GM12865 (cell line): ENCODE data around the gene CMAS.
"Not testable (repeated sequence)": the region's sequence is repeated elsewhere in the genome, so short reads cannot be mapped to it uniquely, and the experiment has no call there.

Source experiments
- DNase-seq: peaks from one replicate; pipeline ENCODE4 v3.0.0; 2010; ENCODE audit warnings: low read depth
- H3K4me3 ChIP-seq: 2 replicates; pipeline ENCODE4 v1.5.1; 2011; ENCODE audit warnings: mild to moderate bottlenecking, low read depth, low read length, control low read depth
- CTCF ChIP-seq: IDR thresholded peaks from 2 replicates; pipeline ENCODE4 v1.5.1; 2011; ENCODE audit warnings: low read length, control low read depth, low read depth, inconsistent platforms; ENCODE audit not compliant: insufficient read depth; ENCODE audit errors: missing control alignments

CMAS gene

GRCh38 chr12:22014783-22015144, 31.3 kb upstream of the CMAS start:
- H3K4me3 ChIP-seq, result no peak overlapping the region
- TF ChIP-seq CTCF, result no peak
- no peak for DNase-seq

DNA sequence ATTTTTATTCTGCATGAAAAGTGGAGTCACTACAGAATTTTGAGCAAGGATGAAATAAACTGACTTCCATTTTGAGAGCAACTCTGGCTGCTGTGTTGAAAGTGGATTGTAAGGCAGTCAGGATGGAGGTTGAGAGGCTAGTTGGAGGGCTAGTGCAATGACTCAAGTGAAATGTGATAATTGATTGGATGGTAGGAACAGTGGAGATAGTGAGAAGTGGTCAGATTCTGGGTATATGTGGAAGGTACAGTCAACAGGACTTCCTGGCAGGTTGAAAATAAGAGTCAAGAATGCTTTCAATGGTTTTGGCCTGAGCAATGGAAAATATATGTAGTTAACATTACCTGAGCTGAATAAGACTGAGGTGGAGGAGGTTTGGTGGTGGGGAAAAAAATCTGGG, 29.0 kb upstream of the CMAS start:
- DNase-seq, result no peak
- TF ChIP-seq CTCF, result no peak
- H3K4me3 ChIP-seq, result no peak overlapping the region

DNA sequence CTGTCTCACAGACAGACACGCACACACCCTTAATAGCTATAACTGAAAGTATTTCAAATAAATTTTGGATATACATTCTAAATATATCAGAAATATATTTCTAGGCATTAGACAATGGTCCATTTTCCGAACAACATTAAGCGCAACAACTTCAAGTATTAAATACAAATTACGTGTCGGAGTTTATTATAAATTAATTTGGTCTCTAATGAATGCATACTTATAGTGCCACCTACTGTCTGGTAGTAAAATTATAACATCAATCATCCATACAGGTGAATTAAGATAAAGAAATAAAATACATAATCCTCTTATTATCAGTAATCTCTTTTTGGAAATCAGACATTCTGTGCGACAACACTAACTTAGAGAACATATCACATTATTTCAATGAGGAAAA, 27.2 kb upstream of the CMAS start:
- no peak overlapping the region for H3K4me3 ChIP-seq
- TF ChIP-seq CTCF, result peak; percentile 7
- DNase-seq, result no peak

DNA sequence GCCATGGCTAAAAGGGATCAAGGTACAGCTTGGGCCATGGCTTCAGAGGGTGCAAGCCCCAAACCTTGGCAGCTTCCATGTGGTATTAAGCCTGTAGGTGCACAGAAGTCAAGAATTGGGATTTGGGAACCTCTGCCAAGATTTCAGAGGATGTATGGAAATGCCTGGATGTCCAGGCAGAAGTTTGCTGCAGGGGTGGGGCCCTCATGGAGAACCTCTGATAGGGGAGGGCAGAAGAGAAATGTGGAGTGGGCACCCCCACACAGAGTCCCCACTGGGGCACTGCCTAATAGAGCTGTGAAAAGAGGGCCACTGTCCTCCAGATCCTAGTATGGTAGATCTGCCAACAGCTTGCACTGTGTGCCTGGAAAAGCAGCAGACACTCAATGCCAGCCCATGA, 22.5 kb upstream of the CMAS start:
- not testable (repeated sequence) for H3K4me3 ChIP-seq, DNase-seq

- TF ChIP-seq CTCF, result no peak
- DNase-seq, result no peak
Observed at GRCh38 chr12:22029491-22029890, 16.5 kb upstream of the CMAS start.

DNA sequence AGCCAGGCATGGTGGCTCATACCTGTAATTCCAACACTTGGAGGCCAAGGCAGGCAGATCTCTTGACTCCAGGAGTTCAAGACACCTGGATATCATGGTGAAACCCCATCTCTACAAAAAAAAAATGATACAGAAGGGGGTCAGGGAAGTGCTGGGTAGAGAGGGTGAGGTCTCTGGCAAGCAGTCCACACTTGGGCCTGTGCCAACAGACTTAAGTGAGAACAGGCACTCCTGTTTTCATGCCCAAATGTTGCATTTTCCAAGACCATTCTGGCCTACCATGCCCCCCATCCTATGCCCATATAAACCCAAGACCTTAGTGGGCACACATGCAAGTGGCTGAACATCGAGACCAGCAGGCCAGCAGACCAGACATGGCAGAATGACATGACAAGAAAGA, 16.0 kb upstream of the CMAS start:
- no peak for TF ChIP-seq CTCF
- no peak overlapping the region for H3K4me3 ChIP-seq
- DNase-seq, result no peak

More at GRCh38 chr12:22029491-22029890, 16.5 kb upstream of the CMAS start:
- no peak overlapping the region for H3K4me3 ChIP-seq

DNA sequence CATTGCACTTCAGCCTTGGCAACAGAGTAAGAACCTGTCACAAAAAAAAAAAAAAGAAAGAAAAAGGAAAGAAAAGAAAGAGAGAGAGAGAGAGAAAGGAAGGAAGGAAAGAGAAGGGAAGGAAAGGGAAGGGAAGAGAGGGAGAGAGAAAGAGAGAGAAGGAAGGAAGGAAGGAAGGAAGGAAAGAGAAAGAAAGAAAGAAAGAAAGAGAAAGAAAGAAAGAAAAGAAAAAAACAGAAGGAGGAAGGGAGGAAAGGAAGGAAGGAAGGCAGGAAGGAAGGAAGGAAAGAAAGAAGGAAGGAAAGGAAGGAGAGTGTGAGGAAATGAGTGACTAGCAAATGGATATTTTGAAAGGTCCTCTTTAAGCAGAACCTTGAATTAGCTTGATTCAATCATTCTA, 13.3 kb upstream of the CMAS start:
- H3K4me3 ChIP-seq, result no peak overlapping the region
- no peak for TF ChIP-seq CTCF
- no peak for DNase-seq
